Activated naive CD4-positive, alpha-beta T cell treated with anti-CD3 and anti-CD28 coated beads for 36 hours (primary cell): ENCODE measurements around the gene BBOF1. TPM values are rescaled to one million over a fixed set of nuclear protein-coding genes. Genes with fewer than 3 reads are reported as not detected.
"Not testable (repeated sequence)": the region's sequence is repeated elsewhere in the genome, so short reads cannot be mapped to it uniquely, and the experiment has no call there.

Experiments used
- CTCF ChIA-PET: fragments of 350-600 bp; sonication (Branson Sonifier 250); formaldehyde crosslinking; loops from one replicate; lab custom pipeline; 2021; ENCODE audit warnings: antibody characterized with exemption; lab: Charles Lee
- DNase-seq: peaks from one replicate; pipeline ENCODE4 v3.0.0-alpha.2; 2020
- H3K27ac Mint-ChIP-seq: one replicate; pipeline ENCODE4 v1.8.0; 2021; ENCODE audit warnings: mild to moderate bottlenecking, mixed read lengths
- H3K27me3 Mint-ChIP-seq: one replicate; pipeline ENCODE4 v1.8.0; 2021; ENCODE audit warnings: low read depth, mixed read lengths
- H3K36me3 Mint-ChIP-seq: one replicate; pipeline ENCODE4 v1.8.0; 2021; ENCODE audit warnings: low read depth, mixed read lengths
- H3K4me1 Mint-ChIP-seq: one replicate; pipeline ENCODE4 v1.8.0; 2021; ENCODE audit warnings: low read depth, mixed read lengths
- H3K4me3 Mint-ChIP-seq: one replicate; pipeline ENCODE4 v1.8.0; 2021; ENCODE audit warnings: mild to moderate bottlenecking, moderate library complexity, mixed read lengths
- H3K9me3 Mint-ChIP-seq: one replicate; pipeline ENCODE4 v1.8.0; 2021; ENCODE audit warnings: mixed read lengths
- intact Hi-C: fragments of 100-400 bp; cut with micrococcal nuclease; formaldehyde crosslinking; loops from one replicate; pipeline ENCODE4 v1.15.1; 2023
- total RNA-seq, 2 experiments: library from RNA; stranded (reverse); gene quantifications; one replicate each; pipeline ENCODE4 v1.2.3, GENCODE V29; 2021

Gene BBOF1
- total RNA-seq, 2 experiments from 2014 or later: 1.3 to 1.7 TPM

DNA sequence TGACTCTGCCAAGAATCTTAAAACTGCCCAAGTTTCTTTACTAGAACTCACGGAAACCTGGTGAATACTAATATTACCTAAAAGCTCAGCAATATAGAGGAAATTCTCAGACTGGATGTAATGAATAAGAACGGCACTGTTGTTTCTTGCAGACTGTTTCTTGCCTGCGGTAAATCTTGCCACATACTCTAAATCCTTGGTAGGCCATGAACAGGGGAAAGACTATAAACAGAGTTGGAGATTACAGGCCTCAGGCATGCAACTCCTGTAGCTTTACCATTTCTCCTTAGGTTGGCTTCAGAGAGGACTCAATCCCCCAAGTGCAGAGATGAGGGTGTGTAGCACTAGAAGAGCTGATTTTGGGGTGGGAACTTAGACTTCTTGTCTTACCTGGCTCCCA, 64.0 kb downstream of the BBOF1 start:
- intact Hi-C loops: loop anchor here (5.0 to 10.0 kb wide), 3 partner anchors 948 to 1094 kb away; partner anchors contain the start of genes PSEN1, RBM25 and TMED10
- Mint-ChIP-seq H3K27ac (no peak overlapping the region), H3K36me3 (no peaks in the 10 kb centered on the region), H3K27me3 (no peaks in the 10 kb centered on the region), H3K4me1 (peaks cover 32% of the 10 kb centered on the region), H3K4me3 (peak overlapping the region; percentile 99), H3K9me3 (no peaks in the 10 kb centered on the region)
- CTCF ChIA-PET: interaction anchor here (0.7 kb wide), 1 partner anchor 62 kb away, joined by 3 read pairs; no protein-coding TSS in a partner anchor
- DNase-seq: no peak

DNA sequence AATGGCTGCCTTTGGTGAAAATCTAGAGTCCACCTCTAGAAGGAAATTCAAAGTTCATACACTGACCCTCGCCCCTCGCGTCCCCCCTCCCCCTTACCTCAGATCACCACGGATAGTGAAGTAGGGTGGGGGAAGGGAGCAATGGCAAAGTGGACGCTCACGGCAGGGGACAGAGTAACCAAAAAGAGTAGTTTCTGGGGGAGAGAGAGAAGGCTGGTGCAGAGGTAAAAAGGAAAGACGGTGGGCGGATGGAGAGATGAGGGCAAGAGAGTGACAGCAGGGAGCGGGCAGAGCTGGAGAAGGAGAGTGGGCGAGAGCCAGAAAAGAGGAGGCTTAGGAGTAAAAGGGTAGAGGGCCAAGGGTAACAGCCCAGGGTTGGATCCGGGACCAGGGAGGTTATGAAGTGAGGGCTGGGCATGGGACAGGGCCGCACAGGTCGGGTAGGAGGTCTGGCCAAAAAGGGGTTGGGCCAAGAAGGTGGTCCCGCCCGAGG, 64.7 kb downstream of the BBOF1 start:
- DNase-seq: no peak
- peak overlapping the region; percentile 99 for H3K4me3 Mint-ChIP-seq
- peak overlapping the region; percentile 95 for H3K27ac Mint-ChIP-seq
- no peaks in the 10 kb centered on the region for H3K36me3 Mint-ChIP-seq
- H3K27me3 Mint-ChIP-seq: no peaks in the 10 kb centered on the region
- no peaks in the 10 kb centered on the region for H3K9me3 Mint-ChIP-seq
- intact Hi-C loops: loop anchor here (1.0 to 10.0 kb wide), 13 partner anchors 65 to 1093 kb away; partner anchors contain the start of genes BBOF1, COQ6, ENTPD5 and FAM161B
- CTCF ChIA-PET: interaction anchor here (0.5 to 0.8 kb wide), 3 partner anchors 11 to 217 kb away, joined by 3 read pairs; no protein-coding TSS in a partner anchor
- H3K4me1 Mint-ChIP-seq: peaks cover 35% of the 10 kb centered on the region

GRCh38 chr14:74084277-74085046, 65.3 kb downstream of the BBOF1 start, which contains the start of the genes ALDH6A1 and LIN52:
Gene ALDH6A1, minus strand, starts transcription at chr14:74084453. Its CDS starts 59 bp downstream, at chr14:74084394.
Gene LIN52, plus strand, starts transcription at chr14:74084956. Its CDS starts 19 bp downstream, at chr14:74084975.
- intact Hi-C loops: loop anchor here (1.0 to 10.0 kb wide), 13 partner anchors 65 to 1093 kb away; partner anchors contain the start of genes BBOF1, COQ6, ENTPD5 and FAM161B
- H3K9me3 Mint-ChIP-seq: no peaks in the 10 kb centered on the region
- CTCF ChIA-PET: interaction anchor here (0.8 kb wide), 1 partner anchor 12 kb away, joined by 3 read pairs; no protein-coding TSS in a partner anchor

GRCh38 chr14:74085047-74085637, 66.0 kb downstream of the BBOF1 start:
- peak overlapping the region; percentile 95 for H3K27ac Mint-ChIP-seq
- CTCF ChIA-PET: interaction anchor here (0.7 kb wide), 3 partner anchors 23 to 91 kb away, joined by 3 to 4 read pairs (median 4); no protein-coding TSS in a partner anchor
- peak overlapping the region; percentile 99 for H3K4me3 Mint-ChIP-seq
- intact Hi-C loops: loop anchor here (2.0 to 10.0 kb wide), 4 partner anchors 232 to 1030 kb away; partner anchors contain the start of genes PSEN1 and RBM25
- no peaks in the 10 kb centered on the region for H3K27me3 Mint-ChIP-seq
- DNase-seq: peak; percentile 55
- no peaks in the 10 kb centered on the region for H3K9me3 Mint-ChIP-seq
- H3K4me1 Mint-ChIP-seq: peaks cover 38% of the 10 kb centered on the region
- H3K36me3 Mint-ChIP-seq: no peaks in the 10 kb centered on the region

More at GRCh38 chr14:74084277-74085046, 65.3 kb downstream of the BBOF1 start, which contains the start of the genes ALDH6A1 and LIN52:
- Mint-ChIP-seq H3K36me3 (no peaks in the 10 kb centered on the region), H3K27me3 (no peaks in the 10 kb centered on the region), H3K4me3 (peak within 1 kb of the TSS; percentile 99), H3K27ac (peak within 1 kb of the TSS; percentile 95), H3K4me1 (peaks cover 38% of the 10 kb centered on the region)
- peak; percentile 100 for DNase-seq

DNA sequence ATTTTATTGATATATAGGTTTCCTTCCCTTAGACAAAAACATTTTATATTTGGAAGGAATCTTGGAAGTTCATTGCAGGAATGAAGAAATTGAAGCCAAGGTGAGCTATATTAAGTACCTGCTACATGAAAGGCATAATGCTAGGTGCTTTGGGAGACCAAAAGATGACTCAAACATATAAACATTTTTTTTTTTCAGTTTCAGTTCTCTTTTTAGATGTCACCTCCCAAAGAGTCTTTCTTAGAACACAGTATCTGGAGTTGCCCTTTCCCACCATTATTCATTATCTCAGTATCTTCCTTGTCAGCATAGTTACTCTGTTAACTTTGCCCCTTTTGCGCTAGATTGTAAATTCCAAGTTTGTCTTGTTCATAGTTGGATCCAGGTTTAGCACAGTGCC, 66.7 kb downstream of the BBOF1 start:
- Mint-ChIP-seq H3K4me3 (peak overlapping the region; percentile 99), H3K4me1 (peaks cover 38% of the 10 kb centered on the region), H3K27ac (peak overlapping the region; percentile 95), H3K36me3 (no peaks in the 10 kb centered on the region), H3K9me3 (no peaks in the 10 kb centered on the region), H3K27me3 (no peaks in the 10 kb centered on the region)
- DNase-seq: no peak
- intact Hi-C loops: loop anchor here (2.0 to 10.0 kb wide), 4 partner anchors 233 to 1031 kb away; partner anchors contain the start of genes PSEN1 and RBM25
- CTCF ChIA-PET: interaction anchor here (0.7 to 0.8 kb wide), 4 partner anchors 22 to 344 kb away, joined by 3 to 4 read pairs (median 4); no protein-coding TSS in a partner anchor

DNA sequence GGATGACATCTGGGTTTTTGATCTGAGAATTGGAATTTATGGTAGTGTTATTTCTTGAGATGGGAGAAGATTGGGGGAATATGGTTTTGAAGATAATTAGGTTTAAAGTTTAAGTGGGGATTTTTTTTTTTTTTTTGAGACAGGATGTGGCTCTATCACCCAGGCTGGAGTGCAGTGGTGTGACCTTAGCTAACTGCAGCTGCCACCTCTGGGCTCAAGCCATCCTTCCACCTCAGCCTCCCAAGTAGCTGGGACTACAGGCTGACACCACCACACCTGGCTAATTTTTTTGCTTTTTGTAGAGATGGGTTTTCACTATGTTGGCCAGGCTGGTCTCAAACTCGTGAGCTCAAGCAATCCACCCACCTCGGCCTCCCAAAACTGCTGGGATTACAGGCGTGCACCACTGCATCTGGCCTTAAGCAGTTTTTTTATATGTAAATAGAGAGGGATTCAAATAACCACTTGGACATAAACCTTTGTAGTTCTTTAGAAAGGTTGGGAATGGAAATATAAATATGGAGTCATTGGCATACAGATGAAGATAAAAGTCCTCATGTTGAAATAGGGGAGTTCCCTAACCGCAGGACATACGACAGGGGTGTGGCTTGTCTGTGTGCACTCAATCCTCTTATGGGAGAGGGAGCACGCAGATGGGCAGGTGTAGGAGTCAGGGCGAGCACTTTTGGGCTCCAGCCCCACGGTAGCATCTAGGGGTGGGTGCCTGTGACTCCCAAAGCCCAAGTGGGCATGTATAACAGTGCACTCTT, 70.3 kb downstream of the BBOF1 start:
- H3K27ac Mint-ChIP-seq: no peak overlapping the region
- H3K27me3 Mint-ChIP-seq: no peaks in the 10 kb centered on the region
- H3K4me3 Mint-ChIP-seq: no peak overlapping the region

DNA sequence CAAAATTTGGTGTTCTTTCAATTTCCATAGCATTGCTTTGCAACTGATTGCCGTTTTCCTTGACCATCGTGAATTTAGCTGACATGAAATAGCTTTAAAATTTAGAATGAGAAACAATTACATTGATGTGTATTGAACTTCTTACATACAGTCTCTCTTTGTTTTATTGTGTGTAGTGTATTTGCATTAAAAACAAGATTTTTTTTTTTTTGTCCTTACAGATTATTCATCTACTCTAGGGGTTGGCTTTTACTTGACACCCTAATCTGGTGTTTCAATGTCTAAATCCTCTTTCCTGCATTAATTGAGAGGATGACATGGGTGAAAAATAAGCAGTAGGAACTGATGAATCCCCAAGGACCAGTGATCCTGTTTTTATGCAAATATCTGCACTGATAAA, 86.2 kb downstream of the BBOF1 start:
- H3K4me3 Mint-ChIP-seq: no peak overlapping the region
- H3K27me3 Mint-ChIP-seq: no peaks in the 10 kb centered on the region
- CTCF ChIA-PET: no interaction called here
- no peak overlapping the region for H3K27ac Mint-ChIP-seq
- DNase-seq: no peak
- intact Hi-C loops: no loop called here
- no peaks in the 10 kb centered on the region for H3K4me1 Mint-ChIP-seq
- no peaks in the 10 kb centered on the region for H3K9me3 Mint-ChIP-seq
- H3K36me3 Mint-ChIP-seq: peaks cover 11% of the 10 kb centered on the region

More for the DNA sequence above, 70.3 kb downstream of the BBOF1 start:
- Mint-ChIP-seq H3K36me3 (peaks cover 5% of the 10 kb centered on the region), H3K9me3 (no peaks in the 10 kb centered on the region), H3K4me1 (peaks cover 24% of the 10 kb centered on the region)
- peak; percentile 15 for DNase-seq
- intact Hi-C loops: loop anchor here (10.0 kb wide), 2 partner anchors 955 to 1035 kb away; partner anchors contain the start of genes PSEN1 and RBM25
- CTCF ChIA-PET: no interaction called here

DNA sequence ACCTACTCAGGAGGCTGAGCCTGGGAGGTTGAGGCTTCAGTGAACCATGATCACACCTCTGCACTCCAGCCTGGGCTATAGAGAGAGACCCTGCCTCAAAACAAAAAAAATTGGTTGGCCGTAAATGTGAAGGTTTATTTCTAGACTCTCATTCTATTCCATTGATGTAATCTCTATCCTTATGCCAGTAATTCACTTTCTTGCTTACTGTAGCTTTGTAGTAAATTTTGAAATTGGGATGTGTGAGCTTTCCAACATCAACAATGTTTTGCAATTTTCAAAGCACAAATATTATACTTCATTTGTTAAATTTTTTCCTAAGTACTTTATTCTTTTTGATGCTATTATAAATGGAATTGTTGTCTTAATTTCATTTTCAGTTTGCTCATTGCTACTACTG, 90.2 kb downstream of the BBOF1 start:
- CTCF ChIA-PET: interaction anchor here (0.6 to 1.8 kb wide), 2 partner anchors 30 to 143 kb away, joined by 3 to 6 read pairs; no protein-coding TSS in a partner anchor
- Mint-ChIP-seq H3K27ac (no peak overlapping the region), H3K4me1 (no peaks in the 10 kb centered on the region), H3K36me3 (peaks cover 5% of the 10 kb centered on the region), H3K27me3 (no peaks in the 10 kb centered on the region), H3K4me3 (no peak overlapping the region), H3K9me3 (no peaks in the 10 kb centered on the region)
- intact Hi-C loops: no loop called here
- DNase-seq: no peak

DNA sequence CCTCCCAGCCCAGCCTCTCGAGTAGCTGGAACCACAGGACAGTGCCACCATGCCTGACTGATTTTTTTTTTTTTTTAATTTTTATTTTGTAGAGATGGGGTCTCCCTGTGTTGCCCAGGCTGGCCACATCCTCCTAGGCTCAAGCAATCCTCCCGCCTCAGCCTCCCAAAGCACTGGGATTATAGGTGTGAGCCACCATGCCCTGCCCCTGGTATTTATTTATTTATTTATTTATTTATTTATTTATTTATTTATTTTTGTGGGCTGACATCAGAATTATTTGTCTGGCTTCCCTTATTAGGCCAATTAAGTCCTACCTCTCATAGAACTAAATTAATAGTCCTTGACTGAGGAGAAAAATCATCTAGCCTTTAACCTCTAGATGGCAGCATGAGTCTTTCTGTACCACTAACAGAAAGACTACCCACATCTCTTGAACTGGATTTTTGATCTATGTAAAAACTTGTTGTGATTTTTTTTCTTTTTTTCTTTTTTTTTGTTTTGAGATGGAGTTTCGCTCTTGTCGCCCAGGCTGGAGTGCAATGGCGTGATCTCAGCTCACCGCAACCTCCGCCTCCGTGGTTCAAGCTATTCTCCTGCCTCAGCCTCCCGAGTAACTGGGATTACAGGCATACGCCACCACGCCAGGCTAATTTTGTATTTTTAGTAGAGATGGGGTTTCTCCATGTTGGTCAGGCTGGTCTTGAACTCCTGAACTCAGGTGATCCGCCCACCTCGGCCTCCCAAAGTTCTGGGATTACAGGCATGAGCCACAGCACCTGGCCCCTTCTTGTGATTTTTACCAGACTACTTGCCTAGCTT, 92.5 kb downstream of the BBOF1 start:
- intact Hi-C loops: loop anchor here (1.0 kb wide), 1 partner anchor 140 kb away; no protein-coding TSS in a partner anchor
- not testable (repeated sequence) for H3K4me3 Mint-ChIP-seq, H3K27ac Mint-ChIP-seq, H3K27me3 Mint-ChIP-seq, H3K4me1 Mint-ChIP-seq, DNase-seq, H3K9me3 Mint-ChIP-seq, H3K36me3 Mint-ChIP-seq
- CTCF ChIA-PET: interaction anchor here (0.5 to 1.8 kb wide), 11 partner anchors 9 to 140 kb away, joined by 3 to 8 read pairs (median 3); no protein-coding TSS in a partner anchor
